Right kidney (tissue), 9 donors: ENCODE measurements around the gene OR11H1.
"Not testable (repeated sequence)": the region's sequence is repeated elsewhere in the genome, so short reads cannot be mapped to it uniquely, and the experiment has no call there.

Source experiments
- DNase-seq: peaks from one replicate; pipeline ENCODE4 v3.0.0-alpha.2; 2016
- long read RNA-seq, 8 donors: transcript quantifications; one replicate each; lab custom pipeline, GENCODE V29; 2026

OR11H1 gene
- long read RNA-seq, donor 1: 0 reads
- long read RNA-seq, donor 2: 0 reads
- long read RNA-seq, donor 3: 0 reads
- long read RNA-seq, donor 4: 0 reads
- long read RNA-seq, donor 5: 0 reads
- long read RNA-seq, donor 6: 0 reads
- long read RNA-seq, donor 7: 0 reads
- long read RNA-seq, donor 8: 0 reads

GRCh38 chr22:15527892-15528291, at the start of gene OR11H1:
Gene OR11H1, plus strand, starts transcription at chr22:15528192. Its CDS starts 0 bp downstream, at chr22:15528192.
- not testable (repeated sequence) for DNase-seq

DNA sequence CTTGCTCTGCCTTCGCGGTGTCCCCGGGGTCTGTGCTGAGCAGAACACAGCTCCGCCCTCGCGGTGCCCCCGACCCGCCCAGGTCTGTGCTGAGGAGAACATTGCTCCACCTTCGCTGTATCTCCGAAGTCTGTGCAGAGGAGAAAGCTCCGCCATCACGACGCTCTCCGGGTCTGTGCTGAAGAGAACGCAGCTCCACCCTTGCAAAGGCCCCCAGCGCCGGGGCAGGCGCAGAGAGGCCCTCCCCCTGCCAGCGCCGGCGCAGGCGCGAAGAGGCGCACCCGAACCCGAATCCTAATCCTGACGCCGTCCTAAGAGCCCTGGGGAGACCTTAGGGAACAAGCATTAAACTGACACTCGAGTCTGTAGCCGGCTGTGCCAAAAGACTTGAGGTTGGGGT, 18.0 kb upstream of the OR11H1 start:
- not testable (repeated sequence) for DNase-seq

DNA sequence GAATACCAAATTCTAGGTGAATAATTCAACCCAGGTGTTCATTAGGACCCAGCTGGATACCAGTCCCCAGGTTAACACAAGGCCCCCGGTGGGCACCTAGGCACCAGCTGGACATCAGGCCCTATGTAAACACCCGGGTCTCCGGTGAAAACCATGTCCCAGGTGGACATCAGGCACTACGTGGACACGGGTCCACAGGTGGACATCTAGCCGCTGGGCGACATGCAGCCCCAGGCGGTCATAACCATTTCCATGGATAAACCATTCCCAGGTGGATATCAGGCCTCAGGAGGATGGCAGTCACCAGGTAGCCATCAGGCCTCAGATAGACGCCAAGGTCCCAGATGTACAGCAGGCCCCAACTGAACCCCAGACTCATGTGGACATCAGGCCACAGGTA, 12.1 kb upstream of the OR11H1 start:
- DNase-seq: not testable (repeated sequence)

DNA sequence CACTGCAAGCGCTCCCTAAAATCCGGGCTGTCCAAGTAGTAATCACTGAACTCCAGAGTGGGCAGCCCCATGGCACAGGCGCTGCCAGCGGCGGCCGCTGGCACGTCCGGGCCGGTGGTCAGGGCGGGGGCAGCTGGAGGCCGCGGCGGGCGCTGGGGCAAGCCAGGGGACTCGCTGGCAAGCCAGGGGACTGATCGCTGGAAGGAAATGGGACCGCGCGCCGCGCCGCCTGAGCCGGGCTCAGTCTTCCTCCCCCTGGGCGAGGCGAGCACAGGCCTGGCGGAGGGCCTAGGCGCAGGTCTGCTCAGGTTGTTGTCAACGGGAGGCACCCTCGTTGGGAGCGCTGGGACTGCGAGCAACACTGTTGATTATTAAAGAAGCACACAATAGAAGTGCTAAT, 25.8 kb downstream of the OR11H1 start:
- DNase-seq: not testable (repeated sequence)

DNA sequence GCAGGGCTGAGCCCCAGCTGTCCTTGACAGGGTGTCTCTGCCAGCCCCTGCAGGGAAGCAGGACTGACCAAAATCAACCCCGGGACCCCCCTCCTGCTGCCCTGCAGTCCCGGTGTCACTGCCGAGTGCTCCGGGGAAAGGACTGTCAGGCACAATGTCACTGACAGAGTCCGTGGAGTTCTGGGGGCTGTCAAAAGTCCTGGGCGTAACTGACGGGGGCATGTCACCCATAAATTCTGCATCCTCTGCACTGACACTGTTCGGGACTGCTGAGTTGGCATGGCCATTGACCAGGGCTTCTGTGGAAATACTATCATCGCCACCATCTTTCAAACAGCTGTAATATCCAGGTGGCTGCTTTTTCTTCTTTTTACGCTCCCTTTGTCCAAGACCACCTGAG, 35.5 kb downstream of the OR11H1 start:
- DNase-seq: not testable (repeated sequence)

- DNase-seq: not testable (repeated sequence)
Observed at GRCh38 chr22:15565063-15565462, 37.1 kb downstream of the OR11H1 start.
